Ishikawa (cell line): Measurements from ENCODE around the gene PTPRN2.

Experiments used
- CEBPB ChIP-seq: IDR thresholded peaks from 2 replicates; pipeline ENCODE4 v1.6.1; 2012
- CREB1 ChIP-seq: IDR thresholded peaks from 2 replicates; pipeline ENCODE4 v1.6.1; 2012; ENCODE audit warnings: low read depth
- EGR1 ChIP-seq: IDR thresholded peaks from 2 replicates; pipeline ENCODE4 v1.6.1; 2012
- EP300 ChIP-seq: IDR thresholded peaks from 2 replicates; pipeline ENCODE4 v1.6.1; 2012; ENCODE audit warnings: borderline replicate concordance
- FOXM1 ChIP-seq: IDR thresholded peaks from 2 replicates; pipeline ENCODE4 v1.6.1; 2012; ENCODE audit warnings: low read depth, borderline replicate concordance
- NFIC ChIP-seq: IDR thresholded peaks from 2 replicates; pipeline ENCODE4 v1.6.1; 2012
- RAD21 ChIP-seq: IDR thresholded peaks from 2 replicates; pipeline ENCODE4 v1.6.1; 2012; ENCODE audit warnings: low read depth
- TAF1 ChIP-seq: IDR thresholded peaks from 2 replicates; pipeline ENCODE4 v1.6.1; 2012; ENCODE audit warnings: low read depth, mild to moderate bottlenecking
- TCF12 ChIP-seq: IDR thresholded peaks from 2 replicates; pipeline ENCODE4 v1.6.1; 2012; ENCODE audit warnings: low read depth
- TEAD4 ChIP-seq: IDR thresholded peaks from 2 replicates; pipeline ENCODE4 v1.6.1; 2012
- YY1 ChIP-seq: IDR thresholded peaks from 2 replicates; pipeline ENCODE4 v1.6.1; 2012; ENCODE audit warnings: low read depth
- ZBTB7A ChIP-seq: IDR thresholded peaks from 2 replicates; pipeline ENCODE4 v1.6.1; 2012; ENCODE audit warnings: low read depth
- TF ChIP-seq, protein P1 (sequence below): IDR thresholded peaks from 2 replicates; pipeline ENCODE4 v1.6.1; 2012; ENCODE audit warnings: low read depth, mild to moderate bottlenecking
- TF ChIP-seq, protein P2 (sequence below): IDR thresholded peaks from 2 replicates; pipeline ENCODE4 v1.6.1; 2012
- TF ChIP-seq, protein P3 (sequence below): IDR thresholded peaks from 2 replicates; pipeline ENCODE4 v1.6.1; 2012

The PTPRN2 gene

DNA sequence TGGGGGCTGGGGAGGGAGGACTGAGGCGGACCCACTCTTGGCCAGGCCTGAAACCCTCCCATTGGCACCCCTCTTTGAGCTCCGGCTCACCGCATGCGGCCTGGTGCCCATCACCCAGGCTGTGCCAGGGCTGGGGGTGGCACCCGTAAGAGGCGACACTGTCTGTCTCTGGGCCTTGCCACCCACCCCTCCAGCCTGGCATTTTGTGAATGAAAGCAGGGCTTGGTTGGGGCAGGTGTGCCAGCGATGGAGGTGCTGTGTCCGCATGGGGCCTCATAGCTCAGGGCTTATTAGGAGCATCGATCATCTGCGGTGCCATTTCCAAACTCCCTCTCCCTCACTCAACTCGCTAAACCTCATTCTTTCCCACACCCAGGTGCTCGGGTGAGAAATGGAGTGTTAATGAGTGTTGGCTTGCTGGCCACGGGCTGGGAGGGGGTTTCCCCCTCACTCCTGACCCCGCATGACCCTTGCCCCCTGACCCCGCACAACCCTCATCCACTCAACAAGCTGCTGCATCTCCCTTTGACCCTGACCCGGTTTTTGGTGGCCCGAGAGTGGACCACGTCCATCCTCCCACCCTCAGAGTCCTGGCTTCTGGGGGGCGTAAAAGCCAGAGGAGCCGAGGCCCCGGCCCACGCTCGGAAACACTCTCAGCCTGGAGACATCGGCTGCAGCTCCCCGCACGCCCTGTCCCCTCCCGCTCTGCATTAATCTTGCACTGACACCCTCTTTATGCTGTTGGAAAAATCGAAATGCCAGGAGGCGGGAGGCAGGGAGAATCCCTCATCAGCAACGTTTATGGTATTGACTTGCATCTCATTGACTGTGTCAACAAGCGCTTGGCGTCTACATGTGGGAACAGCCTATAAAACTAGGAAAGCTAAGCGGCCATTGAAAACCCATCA is 1089.6 kb downstream of the PTPRN2 start:
- TF ChIP-seq, protein P1, sequence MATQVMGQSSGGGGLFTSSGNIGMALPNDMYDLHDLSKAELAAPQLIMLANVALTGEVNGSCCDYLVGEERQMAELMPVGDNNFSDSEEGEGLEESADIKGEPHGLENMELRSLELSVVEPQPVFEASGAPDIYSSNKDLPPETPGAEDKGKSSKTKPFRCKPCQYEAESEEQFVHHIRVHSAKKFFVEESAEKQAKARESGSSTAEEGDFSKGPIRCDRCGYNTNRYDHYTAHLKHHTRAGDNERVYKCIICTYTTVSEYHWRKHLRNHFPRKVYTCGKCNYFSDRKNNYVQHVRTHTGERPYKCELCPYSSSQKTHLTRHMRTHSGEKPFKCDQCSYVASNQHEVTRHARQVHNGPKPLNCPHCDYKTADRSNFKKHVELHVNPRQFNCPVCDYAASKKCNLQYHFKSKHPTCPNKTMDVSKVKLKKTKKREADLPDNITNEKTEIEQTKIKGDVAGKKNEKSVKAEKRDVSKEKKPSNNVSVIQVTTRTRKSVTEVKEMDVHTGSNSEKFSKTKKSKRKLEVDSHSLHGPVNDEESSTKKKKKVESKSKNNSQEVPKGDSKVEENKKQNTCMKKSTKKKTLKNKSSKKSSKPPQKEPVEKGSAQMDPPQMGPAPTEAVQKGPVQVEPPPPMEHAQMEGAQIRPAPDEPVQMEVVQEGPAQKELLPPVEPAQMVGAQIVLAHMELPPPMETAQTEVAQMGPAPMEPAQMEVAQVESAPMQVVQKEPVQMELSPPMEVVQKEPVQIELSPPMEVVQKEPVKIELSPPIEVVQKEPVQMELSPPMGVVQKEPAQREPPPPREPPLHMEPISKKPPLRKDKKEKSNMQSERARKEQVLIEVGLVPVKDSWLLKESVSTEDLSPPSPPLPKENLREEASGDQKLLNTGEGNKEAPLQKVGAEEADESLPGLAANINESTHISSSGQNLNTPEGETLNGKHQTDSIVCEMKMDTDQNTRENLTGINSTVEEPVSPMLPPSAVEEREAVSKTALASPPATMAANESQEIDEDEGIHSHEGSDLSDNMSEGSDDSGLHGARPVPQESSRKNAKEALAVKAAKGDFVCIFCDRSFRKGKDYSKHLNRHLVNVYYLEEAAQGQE: no peak
- TF ChIP-seq YY1 (no peak), ZBTB7A (no peak), TCF12 (no peak), CEBPB (no peak)
- TF ChIP-seq, protein P2, sequence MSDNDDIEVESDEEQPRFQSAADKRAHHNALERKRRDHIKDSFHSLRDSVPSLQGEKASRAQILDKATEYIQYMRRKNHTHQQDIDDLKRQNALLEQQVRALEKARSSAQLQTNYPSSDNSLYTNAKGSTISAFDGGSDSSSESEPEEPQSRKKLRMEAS: no peak
- TF ChIP-seq, protein P3, sequence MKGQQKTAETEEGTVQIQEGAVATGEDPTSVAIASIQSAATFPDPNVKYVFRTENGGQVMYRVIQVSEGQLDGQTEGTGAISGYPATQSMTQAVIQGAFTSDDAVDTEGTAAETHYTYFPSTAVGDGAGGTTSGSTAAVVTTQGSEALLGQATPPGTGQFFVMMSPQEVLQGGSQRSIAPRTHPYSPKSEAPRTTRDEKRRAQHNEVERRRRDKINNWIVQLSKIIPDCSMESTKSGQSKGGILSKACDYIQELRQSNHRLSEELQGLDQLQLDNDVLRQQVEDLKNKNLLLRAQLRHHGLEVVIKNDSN: no peak

DNA sequence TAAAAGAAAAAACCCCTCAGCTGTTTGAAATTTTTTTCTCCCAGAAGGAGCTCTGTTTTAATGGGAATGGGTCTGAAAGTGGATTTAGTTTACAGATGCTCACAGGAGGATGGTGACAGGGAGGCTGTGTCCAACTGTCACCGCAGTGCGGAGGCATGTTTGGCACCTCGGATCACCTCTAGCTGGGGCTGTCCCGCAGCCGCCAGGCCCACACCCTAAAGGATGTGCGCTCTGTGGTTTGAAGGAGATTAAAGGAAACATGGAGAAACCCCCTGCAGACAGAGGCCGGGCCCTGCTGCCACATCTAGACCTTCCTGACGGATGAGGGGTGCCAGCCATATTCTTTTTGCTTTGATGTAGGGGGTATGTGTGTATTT is 1090.3 kb downstream of the PTPRN2 start:
- TF ChIP-seq RAD21: no peak
- no peak for TF ChIP-seq TCF12

DNA sequence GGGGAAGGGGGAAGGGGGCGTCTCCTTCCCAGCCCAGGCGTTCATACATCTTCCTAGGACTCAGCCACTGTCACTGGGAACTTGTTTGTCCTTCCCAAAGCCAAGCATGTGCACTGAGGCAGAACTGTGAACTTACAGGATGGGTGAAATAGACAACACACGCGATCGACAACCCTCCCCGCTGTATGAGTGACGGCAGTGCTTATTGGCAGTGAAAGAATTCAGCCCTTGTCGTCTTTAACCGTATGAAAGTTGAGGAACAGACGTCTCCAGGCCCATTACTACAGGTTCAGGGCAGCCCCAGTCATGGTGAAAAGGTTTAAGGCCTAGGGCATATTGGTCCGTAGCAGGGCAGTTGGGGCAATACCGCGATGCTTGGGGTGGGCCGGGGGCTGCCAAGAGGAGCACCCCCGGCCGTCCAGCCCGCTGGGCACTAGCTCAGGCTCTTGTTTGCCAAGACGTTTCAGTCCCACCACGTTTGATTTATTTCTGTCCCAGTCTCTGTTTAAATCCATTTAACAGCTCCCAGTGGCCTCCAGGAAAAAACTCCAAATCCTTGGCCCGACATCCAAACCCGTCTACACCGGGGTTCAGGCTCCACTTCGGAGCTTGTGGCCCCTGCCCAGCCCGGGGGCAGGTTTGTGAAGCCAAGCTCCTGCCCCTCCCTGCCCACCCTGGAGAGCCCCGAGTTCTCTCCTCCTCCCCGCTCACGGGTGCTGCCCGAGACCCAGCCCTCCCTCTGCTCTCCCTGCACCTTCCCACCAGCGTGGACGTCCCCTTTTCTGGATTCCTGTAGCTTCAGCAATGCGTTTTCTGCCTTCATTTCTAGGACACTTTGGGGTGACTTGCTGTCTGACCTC is 1091.0 kb downstream of the PTPRN2 start:
- no peak for TF ChIP-seq EGR1
- no peak for TF ChIP-seq RAD21
- no peak for TF ChIP-seq FOXM1
- no peak for TF ChIP-seq CREB1
- no peak for TF ChIP-seq ZBTB7A
- no peak for TF ChIP-seq NFIC
- no peak for TF ChIP-seq TEAD4
- TF ChIP-seq, protein P3: no peak
- no peak for TF ChIP-seq TCF12
- no peak for TF ChIP-seq YY1
- TF ChIP-seq, protein P2: no peak
- TF ChIP-seq CEBPB: no peak
- TF ChIP-seq, protein P1: no peak
- no peak for TF ChIP-seq TAF1
- no peak for TF ChIP-seq EP300

DNA sequence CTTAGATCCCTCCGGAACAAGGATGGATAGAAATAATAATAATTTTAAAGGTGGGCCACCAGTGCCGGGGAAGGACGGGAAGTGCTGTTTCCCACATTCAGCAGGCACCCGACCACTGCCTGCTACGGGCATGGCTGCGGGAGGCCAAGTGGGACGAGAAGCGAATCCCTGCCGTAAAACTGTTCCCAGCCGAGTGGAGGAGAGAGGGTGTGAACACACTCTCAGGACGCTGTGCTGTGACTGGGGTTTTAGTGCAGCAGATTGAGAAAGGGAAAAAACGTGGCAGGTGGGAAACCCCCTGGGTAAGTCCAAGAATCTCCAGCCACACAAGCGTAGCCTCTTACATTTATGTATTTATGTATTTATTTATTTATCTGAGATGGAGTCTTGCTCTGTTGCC is 1092.0 kb downstream of the PTPRN2 start:
- TF ChIP-seq EP300 (no peak), EGR1 (no peak), CREB1 (no peak), TCF12 (no peak), RAD21 (no peak), CEBPB (no peak), TEAD4 (no peak), FOXM1 (no peak), ZBTB7A (no peak), NFIC (no peak), TAF1 (no peak), YY1 (no peak)
- TF ChIP-seq, protein P2: no peak
- TF ChIP-seq, protein P3: no peak
- TF ChIP-seq, protein P1: no peak
